Activated CD4-positive, alpha-beta T cell treated with anti-CD3 and anti-CD28 coated beads for 24 hours (primary cell): Measurements from ENCODE around the gene NHERF2.

Experiments used
- DNase-seq, 2 donors: peaks; one replicate each; pipeline ENCODE4 v3.0.0-alpha.2; 2020; ENCODE audit warnings: low read depth in 2 of 2

The NHERF2 gene

GRCh38 chr16:2061023-2061422 lies 34.3 kb downstream of the NHERF2 start:
- no peak for DNase-seq

GRCh38 chr16:2061526-2061925 lies 34.8 kb downstream of the NHERF2 start:
- no peak for DNase-seq

GRCh38 chr16:2062801-2063200 lies 36.1 kb downstream of the NHERF2 start:
- DNase-seq = no peak

- DNase-seq = no peak
These were observed 37.2 kb downstream of the NHERF2 start for GRCh38 chr16:2063861-2064260.

- no peak for DNase-seq
These were observed 37.8 kb downstream of the NHERF2 start for GRCh38 chr16:2064368-2064945.

- DNase-seq = no peak
These were observed 39.4 kb downstream of the NHERF2 start for GRCh38 chr16:2066139-2066538.

GRCh38 chr16:2070576-2071453 lies 44.1 kb downstream of the NHERF2 start:
- no peak for DNase-seq

GRCh38 chr16:2071454-2072202 lies 44.9 kb downstream of the NHERF2 start:
- no peak for DNase-seq

- no peak for DNase-seq
These were observed 46.2 kb downstream of the NHERF2 start for GRCh38 chr16:2072926-2073325.

- DNase-seq = no peak
These were observed 47.4 kb downstream of the NHERF2 start for GRCh38 chr16:2074071-2074470.

GRCh38 chr16:2075631-2076030 lies 48.9 kb downstream of the NHERF2 start:
- DNase-seq = no peak

- no peak for DNase-seq
These were observed 49.6 kb downstream of the NHERF2 start for GRCh38 chr16:2076072-2076865.

GRCh38 chr16:2077016-2077415 lies 50.3 kb downstream of the NHERF2 start:
- no peak for DNase-seq

GRCh38 chr16:2077696-2078095 lies 51.0 kb downstream of the NHERF2 start:
- no peak for DNase-seq

- DNase-seq = no peak
These were observed 51.4 kb downstream of the NHERF2 start for GRCh38 chr16:2078096-2078495.

- no peak for DNase-seq
These were observed 52.0 kb downstream of the NHERF2 start for GRCh38 chr16:2078691-2079090.

GRCh38 chr16:2079311-2079800 lies 52.7 kb downstream of the NHERF2 start:
- no peak for DNase-seq

GRCh38 chr16:2079991-2080390 lies 53.3 kb downstream of the NHERF2 start:
- DNase-seq = no peak

- no peak for DNase-seq
These were observed 54.7 kb downstream of the NHERF2 start for GRCh38 chr16:2081201-2082084.

GRCh38 chr16:2082171-2082982 lies 55.7 kb downstream of the NHERF2 start:
- no peak for DNase-seq
